Measurements from ENCODE around the gene CXXC5.

DNA sequence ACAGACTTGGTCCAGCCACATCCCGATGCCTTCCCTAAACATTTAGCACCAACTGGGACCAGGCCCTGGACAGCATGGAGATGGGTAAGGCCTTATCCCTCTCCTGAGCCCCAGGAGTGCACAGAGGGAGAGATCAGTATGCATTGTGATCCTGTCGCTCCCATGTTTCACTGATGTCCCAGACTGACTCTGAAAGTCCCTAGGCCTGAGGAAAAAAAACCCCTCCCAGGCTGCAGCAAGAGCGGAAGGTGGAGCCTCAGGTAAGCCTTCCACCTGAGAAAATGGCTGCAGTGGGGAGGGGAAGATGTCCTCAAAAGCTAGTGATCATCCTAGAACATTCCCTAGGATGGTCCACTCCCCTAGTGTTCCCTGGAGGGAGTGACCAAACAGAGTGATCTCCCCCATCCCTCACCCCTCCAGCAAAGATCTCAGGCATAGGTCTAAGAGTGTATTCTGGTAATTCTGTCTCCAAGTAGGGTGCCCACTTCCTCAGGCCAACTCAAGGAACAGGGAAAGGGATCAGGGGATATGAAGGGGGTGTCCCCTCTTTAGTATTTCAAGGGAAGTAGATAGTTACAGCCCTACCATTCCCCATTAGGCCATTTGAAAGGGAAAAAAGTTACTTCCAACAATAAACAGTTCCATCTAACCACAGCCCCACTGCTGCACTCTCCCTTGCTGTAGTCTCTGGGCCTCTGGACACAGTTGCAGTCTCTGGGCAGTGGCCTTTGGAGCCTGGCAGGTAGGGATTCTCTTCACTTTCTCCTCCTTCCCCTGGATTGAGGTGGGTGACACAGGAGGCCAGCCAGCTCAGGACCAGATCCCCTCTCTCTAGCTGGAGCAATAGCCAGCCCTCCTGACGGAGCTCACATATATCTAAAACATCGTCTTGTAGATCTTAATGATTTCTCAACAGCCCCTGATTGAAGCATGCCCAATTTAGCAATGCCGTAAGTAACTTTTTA is 6.8 kb upstream of the CXXC5 start:
- TF ChIP-seq, protein P1, sequence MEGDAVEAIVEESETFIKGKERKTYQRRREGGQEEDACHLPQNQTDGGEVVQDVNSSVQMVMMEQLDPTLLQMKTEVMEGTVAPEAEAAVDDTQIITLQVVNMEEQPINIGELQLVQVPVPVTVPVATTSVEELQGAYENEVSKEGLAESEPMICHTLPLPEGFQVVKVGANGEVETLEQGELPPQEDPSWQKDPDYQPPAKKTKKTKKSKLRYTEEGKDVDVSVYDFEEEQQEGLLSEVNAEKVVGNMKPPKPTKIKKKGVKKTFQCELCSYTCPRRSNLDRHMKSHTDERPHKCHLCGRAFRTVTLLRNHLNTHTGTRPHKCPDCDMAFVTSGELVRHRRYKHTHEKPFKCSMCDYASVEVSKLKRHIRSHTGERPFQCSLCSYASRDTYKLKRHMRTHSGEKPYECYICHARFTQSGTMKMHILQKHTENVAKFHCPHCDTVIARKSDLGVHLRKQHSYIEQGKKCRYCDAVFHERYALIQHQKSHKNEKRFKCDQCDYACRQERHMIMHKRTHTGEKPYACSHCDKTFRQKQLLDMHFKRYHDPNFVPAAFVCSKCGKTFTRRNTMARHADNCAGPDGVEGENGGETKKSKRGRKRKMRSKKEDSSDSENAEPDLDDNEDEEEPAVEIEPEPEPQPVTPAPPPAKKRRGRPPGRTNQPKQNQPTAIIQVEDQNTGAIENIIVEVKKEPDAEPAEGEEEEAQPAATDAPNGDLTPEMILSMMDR (conservative IDR thresholded peaks at IDR 0.05; ENCODE audit: low read length) = no peak
- no peak for TF ChIP-seq EZH2phosphoT487 (IDR thresholded peaks at IDR 0.05; ENCODE audit: borderline replicate concordance, low read depth, low read length)
